Large intestine (tissue), 3 donors: ENCODE measurements around the gene CNOT10. TPM values are rescaled to one million over a fixed set of nuclear protein-coding genes. Genes with fewer than 3 reads are reported as not detected.
"Not testable (repeated sequence)": the region's sequence is repeated elsewhere in the genome, so short reads cannot be mapped to it uniquely, and the experiment has no call there.

Experiments
- DNase-seq, 2 donors: peaks; one replicate each; pipeline versions ENCODE4 v3.0.0 to v3.0.0-alpha.2; 2013
- H3K27ac ChIP-seq: one replicate; pipeline ENCODE4 v1.5.1; 2013; ENCODE audit warnings: low read length
- H3K27me3 ChIP-seq: 2 replicates; pipeline ENCODE4 v1.6.1; 2013; ENCODE audit warnings: low read length; ENCODE audit not compliant: control insufficient read depth, insufficient read depth
- H3K36me3 ChIP-seq: 2 replicates; pipeline ENCODE4 v1.6.1; 2013; ENCODE audit warnings: low read length; ENCODE audit not compliant: control insufficient read depth, insufficient read depth
- H3K4me1 ChIP-seq: one replicate; pipeline ENCODE4 v1.6.1; 2013; ENCODE audit warnings: low read length; ENCODE audit not compliant: control insufficient read depth, insufficient read depth
- H3K4me3 ChIP-seq: one replicate; pipeline ENCODE4 v1.5.1; 2013; ENCODE audit warnings: low read length
- H3K9me3 ChIP-seq: one replicate; pipeline ENCODE4 v1.6.1; 2013; ENCODE audit warnings: mild to moderate bottlenecking, low read depth, low read length, moderate library complexity; ENCODE audit not compliant: control insufficient read depth
- WGBS: methylation state at CpG from one replicate; pipeline ENCODE4 v1.1.5; 2013; ENCODE audit warnings: low lambda C conversion rate; ENCODE audit not compliant: insufficient coverage; 5-methylcytosine and 5-hydroxymethylcytosine counted together
- polyA plus RNA-seq: library from polyadenylated mRNA; unstranded; fragments of 120-200 nt; gene quantifications from one replicate; pipeline ENCODE4 v1.2.1, GENCODE V29; 2013

The CNOT10 gene
- polyA plus RNA-seq, 1 donor = 37.5 TPM

DNA sequence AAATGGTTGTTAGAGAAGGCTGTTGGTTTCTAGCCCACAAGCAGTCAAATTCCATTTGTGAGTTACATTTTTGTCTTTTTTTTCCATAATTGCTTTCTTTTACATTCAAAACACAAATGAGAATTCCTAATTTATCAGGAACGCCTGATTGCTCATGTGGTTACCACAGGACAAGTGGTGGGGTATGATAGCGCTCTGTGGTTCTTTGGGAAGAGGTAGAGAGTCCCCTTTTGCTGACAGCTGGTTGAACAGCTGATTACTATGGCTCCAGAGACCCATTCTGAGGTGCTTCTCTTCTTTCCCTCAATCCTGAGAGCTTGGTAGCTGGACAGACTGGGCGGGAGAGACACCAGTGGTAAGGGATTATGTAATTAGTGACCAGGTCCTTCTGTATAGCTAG is 24.4 kb downstream of the CNOT10 start:
- WGBS = no CpG with 5 or more reads among the region's 3 CpGs
- H3K4me3 ChIP-seq = no peak overlapping the region
- H3K27ac ChIP-seq = no peak overlapping the region
- H3K4me1 ChIP-seq = no peaks in the 10 kb centered on the region
- H3K27me3 ChIP-seq = no peaks in the 10 kb centered on the region
- no peak for DNase-seq
- H3K36me3 ChIP-seq = peaks cover 29% of the 10 kb centered on the region
- H3K9me3 ChIP-seq = no peaks in the 10 kb centered on the region

DNA sequence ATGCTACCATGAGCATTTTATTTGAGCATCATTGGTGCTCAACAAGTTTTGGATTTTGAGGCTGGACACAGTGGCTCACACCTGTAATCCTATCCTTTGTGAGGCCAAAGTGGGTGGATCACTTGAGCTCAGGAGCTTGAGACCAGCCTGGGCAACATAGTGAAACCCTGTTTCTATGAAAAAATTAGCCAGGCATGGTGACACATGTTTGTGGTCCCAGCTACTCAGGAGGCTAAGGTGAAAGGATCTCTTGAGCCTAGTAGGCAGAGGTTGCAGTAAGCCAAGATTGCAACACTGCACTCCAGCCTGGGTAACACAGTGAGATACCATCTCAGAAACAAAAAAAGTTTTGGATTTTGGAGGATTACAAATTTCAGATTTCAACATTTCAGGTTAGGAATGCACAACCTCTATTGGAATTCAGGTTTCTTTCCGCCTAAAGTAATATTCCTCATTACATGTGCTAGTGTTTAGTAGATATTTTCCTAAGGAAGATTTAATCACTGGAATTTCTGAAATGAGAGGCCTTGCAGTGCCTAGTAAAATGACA is 27.6 kb downstream of the CNOT10 start:
- Histone ChIP-seq H3K27ac (no peak overlapping the region), H3K9me3 (no peaks in the 10 kb centered on the region), H3K27me3 (no peaks in the 10 kb centered on the region), H3K4me3 (no peak overlapping the region), H3K4me1 (no peaks in the 10 kb centered on the region), H3K36me3 (peaks cover 35% of the 10 kb centered on the region)
- no peak for DNase-seq
- WGBS = no CpG with 5 or more reads among the region's 1 CpG

DNA sequence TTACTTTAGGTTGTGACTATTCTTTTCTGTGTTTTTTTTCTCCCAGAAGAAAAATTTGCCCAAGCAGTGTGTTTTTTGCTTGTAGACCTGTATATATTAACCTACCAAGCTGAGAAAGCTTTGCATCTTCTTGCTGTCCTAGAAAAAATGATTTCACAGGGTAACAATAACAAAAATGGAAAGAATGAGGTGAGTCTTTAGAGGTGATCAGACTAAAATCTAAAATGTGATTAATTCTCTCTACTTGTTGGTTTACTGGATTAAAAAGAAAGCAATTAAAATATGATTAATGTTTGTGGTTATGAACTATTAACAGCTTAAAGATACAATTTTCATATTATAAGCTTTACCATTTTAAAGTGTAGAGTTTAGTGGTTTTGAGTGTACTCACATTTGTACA is 28.2 kb downstream of the CNOT10 start:
- DNase-seq = no peak
- Histone ChIP-seq H3K27me3 (no peaks in the 10 kb centered on the region), H3K9me3 (no peaks in the 10 kb centered on the region), H3K36me3 (peaks cover 36% of the 10 kb centered on the region), H3K27ac (no peak overlapping the region), H3K4me1 (no peaks in the 10 kb centered on the region), H3K4me3 (no peak overlapping the region)

DNA sequence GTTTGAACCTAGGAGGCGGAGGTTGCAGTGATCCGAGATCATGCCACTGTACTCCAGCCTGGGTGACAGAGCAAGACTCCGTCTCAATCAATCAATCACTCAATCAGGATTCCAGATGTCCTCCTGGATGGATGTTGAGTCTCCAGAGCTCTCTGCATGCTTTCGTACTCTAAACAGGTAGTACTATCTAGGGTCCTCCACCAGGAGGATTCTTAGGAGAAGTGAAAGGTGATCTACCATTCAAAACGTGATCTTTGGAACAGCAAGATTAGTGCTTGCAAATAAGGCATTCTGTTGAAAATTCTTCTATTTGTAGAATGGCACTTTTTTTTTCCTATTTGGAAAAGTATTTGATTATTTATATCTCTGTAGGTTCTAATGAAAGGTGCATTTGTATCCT is 34.3 kb downstream of the CNOT10 start:
- WGBS = 60% methylated on average over 1 of the region's 5 CpGs
- no peak overlapping the region for H3K27ac ChIP-seq

DNA sequence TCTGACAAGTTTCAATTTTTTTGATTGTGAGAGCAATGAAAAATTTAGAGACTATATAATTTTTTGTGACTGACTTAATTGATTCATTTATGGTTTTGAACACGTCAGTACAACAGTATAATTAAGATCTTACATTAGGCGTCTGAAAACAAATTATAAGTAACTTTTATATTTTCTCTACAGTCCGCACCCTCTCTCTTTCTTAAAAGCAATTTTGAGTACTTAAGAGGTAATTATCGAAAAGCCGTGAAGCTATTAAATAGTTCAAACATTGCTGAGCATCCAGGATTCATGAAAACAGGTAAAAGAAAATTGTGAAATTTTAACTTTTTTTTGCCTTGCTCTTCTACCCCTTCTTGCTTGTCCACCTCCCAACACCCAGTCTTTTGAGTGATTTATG is 34.9 kb downstream of the CNOT10 start:
- Histone ChIP-seq H3K27me3 (no peaks in the 10 kb centered on the region), H3K27ac (no peak overlapping the region), H3K4me1 (no peaks in the 10 kb centered on the region), H3K9me3 (no peaks in the 10 kb centered on the region), H3K4me3 (no peak overlapping the region), H3K36me3 (peaks cover 31% of the 10 kb centered on the region)
- WGBS = 94% methylated on average over 3 of the region's 5 CpGs
- DNase-seq = no peak

More for the DNA sequence above, 34.3 kb downstream of the CNOT10 start:
- Histone ChIP-seq H3K27me3 (no peaks in the 10 kb centered on the region), H3K4me1 (no peaks in the 10 kb centered on the region), H3K4me3 (no peak overlapping the region), H3K9me3 (no peaks in the 10 kb centered on the region), H3K36me3 (peaks cover 29% of the 10 kb centered on the region)
- no peak for DNase-seq

DNA sequence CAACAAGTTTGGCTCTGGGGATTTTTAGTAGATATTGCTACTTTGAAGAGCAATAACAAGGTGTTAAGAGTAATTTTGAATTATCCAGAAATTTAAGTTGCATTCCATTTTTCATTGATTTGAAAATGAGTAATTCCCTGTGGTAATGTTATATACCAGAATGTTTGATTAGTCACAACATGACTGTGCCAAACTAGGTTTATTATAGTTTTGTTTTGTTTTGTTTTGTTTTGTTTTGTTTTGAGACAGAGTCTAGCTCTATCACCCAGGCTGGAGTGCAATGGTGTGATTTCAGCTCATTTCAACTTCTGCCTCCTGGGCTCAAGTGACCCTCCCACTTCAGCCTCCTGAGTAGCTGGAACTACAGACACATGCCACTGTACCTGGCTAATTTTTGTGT is 40.7 kb downstream of the CNOT10 start:
- Histone ChIP-seq H3K9me3 (no peaks in the 10 kb centered on the region), H3K4me1 (no peaks in the 10 kb centered on the region), H3K36me3 (peaks cover 45% of the 10 kb centered on the region), H3K4me3 (no peak overlapping the region), H3K27ac (no peak overlapping the region), H3K27me3 (no peaks in the 10 kb centered on the region)
- no peak for DNase-seq

DNA sequence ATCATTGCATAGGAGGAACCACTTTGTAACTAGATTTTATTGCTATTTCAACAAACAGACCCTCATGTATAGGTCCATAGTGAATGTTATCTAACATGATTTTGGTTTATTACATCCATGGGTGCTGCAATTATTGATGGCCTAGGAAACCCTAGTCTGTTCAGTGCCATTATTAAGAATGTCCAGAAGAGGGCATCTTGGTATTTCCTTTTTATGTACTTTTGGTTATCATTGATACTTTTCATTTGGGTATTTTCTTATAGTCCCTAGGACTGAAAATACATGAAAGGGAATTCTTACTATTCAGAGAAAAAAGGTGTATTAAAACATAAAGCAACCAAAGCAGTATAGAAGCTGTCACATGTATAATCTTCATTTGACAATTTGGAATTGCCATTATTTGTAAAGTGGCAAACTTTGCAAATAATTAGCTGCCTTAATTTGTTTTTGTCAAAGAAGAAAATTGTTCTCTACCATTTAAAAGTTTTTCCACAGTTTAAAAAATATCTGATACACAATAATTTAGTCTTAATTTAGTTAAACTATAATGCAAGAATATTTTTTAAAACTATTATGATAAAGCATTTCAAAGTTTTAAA is 48.7 kb downstream of the CNOT10 start:
- H3K9me3 ChIP-seq = no peaks in the 10 kb centered on the region
- peaks cover 40% of the 10 kb centered on the region for H3K36me3 ChIP-seq
- peak; percentile 11 to 22 for DNase-seq
- H3K4me1 ChIP-seq = no peaks in the 10 kb centered on the region
- no peak overlapping the region for H3K27ac ChIP-seq
- no peaks in the 10 kb centered on the region for H3K27me3 ChIP-seq
- H3K4me3 ChIP-seq = no peak overlapping the region

DNA sequence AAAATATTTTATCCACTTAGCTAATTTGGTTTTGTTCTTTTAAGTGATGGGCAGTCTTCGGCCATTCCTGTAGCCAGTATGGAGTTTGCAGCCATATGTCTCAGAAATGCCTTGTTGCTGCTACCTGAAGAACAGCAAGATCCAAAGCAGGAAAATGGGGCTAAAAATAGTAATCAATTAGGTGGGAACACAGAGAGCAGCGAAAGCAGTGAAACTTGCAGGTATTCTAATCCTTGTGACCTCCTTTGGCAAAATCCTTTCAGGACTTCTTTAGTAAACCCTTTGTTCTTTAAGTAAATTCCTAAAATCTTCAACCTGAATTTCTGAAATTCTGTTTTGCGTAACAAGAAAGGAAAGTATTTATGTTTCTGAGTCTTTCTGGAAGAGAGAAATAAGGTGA is 49.8 kb downstream of the CNOT10 start:
- H3K36me3 ChIP-seq = peaks cover 36% of the 10 kb centered on the region
- WGBS = 100% methylated on average over 1 of the region's 3 CpGs

DNA sequence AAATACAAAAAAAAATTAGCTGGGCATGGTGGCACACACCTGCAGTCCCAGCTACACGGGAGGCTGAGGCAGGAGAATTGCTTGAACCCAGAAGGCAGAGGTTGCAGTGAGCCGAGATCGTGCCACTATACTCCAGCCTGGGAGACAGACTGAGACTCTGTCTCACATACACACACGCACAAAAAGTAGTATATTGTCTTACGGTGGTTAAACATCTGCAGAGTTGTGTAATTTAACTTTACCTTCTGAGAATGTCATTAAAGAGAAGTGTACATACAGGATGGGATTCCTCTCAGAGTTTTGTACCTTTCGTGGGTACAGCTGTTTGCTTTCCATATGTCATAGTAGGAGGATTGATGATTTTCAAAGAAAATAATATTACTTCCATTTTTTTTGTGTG is 58.5 kb downstream of the CNOT10 start:
- not testable (repeated sequence) for H3K27me3 ChIP-seq, H3K4me3 ChIP-seq, H3K9me3 ChIP-seq, H3K4me1 ChIP-seq, DNase-seq
- H3K27ac ChIP-seq = peak overlapping the region; percentile 47
- peaks cover 15% of the 10 kb centered on the region for H3K36me3 ChIP-seq
- WGBS = 20% methylated on average over 1 of the region's 6 CpGs

More for the DNA sequence above, 49.8 kb downstream of the CNOT10 start:
- no peaks in the 10 kb centered on the region for H3K27me3 ChIP-seq
- H3K4me1 ChIP-seq = no peaks in the 10 kb centered on the region
- no peak overlapping the region for H3K27ac ChIP-seq
- H3K9me3 ChIP-seq = no peaks in the 10 kb centered on the region
- no peak for DNase-seq
- H3K4me3 ChIP-seq = no peak overlapping the region

DNA sequence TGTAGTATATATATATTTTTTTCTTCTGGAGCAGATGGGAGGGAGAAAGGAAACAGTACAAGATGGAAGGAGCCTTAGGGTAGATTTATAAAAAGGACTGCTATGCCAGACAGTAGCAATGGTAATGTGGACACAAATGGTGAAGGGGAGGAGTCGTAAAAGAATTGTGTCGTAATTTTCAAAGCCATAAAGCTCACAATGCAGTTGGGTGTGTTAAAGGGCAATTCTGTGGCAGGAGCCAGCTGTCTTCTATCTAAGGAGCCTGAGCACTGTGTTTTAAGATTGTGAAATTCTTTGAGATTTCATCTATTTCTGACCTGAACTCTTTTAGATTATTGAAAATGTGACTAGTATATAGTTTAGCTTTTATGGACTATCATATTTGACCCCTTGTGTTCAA is 58.9 kb downstream of the CNOT10 start:
- H3K27ac ChIP-seq = peak overlapping the region; percentile 47
- peaks cover 12% of the 10 kb centered on the region for H3K36me3 ChIP-seq
- peak; percentile 82 to 91 for DNase-seq
- no peaks in the 10 kb centered on the region for H3K4me1 ChIP-seq
- no peak overlapping the region for H3K4me3 ChIP-seq
- WGBS = 0% methylated on average over 1 of the region's 2 CpGs
- H3K9me3 ChIP-seq = no peaks in the 10 kb centered on the region
- no peaks in the 10 kb centered on the region for H3K27me3 ChIP-seq

DNA sequence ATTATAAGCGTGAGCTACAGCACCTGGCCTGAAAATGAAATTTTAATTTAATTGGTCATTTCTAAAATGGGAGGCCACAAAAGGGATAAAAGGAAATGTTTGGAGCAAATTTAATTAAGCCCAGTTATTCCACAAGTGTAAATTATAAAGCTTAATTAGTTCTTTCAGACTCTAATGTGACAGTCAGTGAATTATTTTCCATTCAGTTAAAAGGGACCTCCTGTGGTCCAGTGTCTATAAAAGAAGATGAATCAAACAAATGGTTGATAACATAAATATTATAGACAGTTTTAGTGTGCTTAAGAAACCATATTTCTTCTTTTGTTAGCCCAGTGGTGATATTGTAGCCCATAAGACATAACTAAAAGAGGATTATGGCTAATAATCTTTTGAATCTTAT is 66.4 kb downstream of the CNOT10 start:
- Histone ChIP-seq H3K27ac (no peak overlapping the region), H3K4me1 (no peaks in the 10 kb centered on the region), H3K9me3 (no peaks in the 10 kb centered on the region), H3K4me3 (no peak overlapping the region), H3K27me3 (no peaks in the 10 kb centered on the region), H3K36me3 (peaks cover 10% of the 10 kb centered on the region)
- WGBS = no CpG with 5 or more reads among the region's 1 CpG
- DNase-seq = no peak
